GM21717 (cell line): Measurements from ENCODE around the gene TAPBP.
"Not testable (repeated sequence)": the region's sequence is repeated elsewhere in the genome, so short reads cannot be mapped to it uniquely, and the experiment has no call there.

Source experiments
- ATAC-seq: cut with Tn5 transposase; IDR thresholded peaks from one replicate; pipeline ENCODE4 v1.9.1; 2021; ENCODE audit warnings: mild to moderate bottlenecking, moderate library complexity; ENCODE audit not compliant: unreplicated experiment

Gene TAPBP

GRCh38 chr6:33277663-33278391, 36.1 kb downstream of the TAPBP start:
- peak; percentile 7 for ATAC-seq

- ATAC-seq, result peak; percentile 43
Measured at GRCh38 chr6:33276864-33277662, 36.8 kb downstream of the TAPBP start, which contains the start of gene B3GALT4. Gene B3GALT4, plus strand, starts transcription at chr6:33277123. Its CDS starts 297 bp downstream, at chr6:33277420.

- ATAC-seq, result no peak
Measured at GRCh38 chr6:33276581-33276863, 37.4 kb downstream of the TAPBP start.

GRCh38 chr6:33275795-33276580, 37.9 kb downstream of the TAPBP start:
- not testable (repeated sequence) for ATAC-seq

- ATAC-seq, result no peak
Measured at GRCh38 chr6:33273924-33274902, 39.7 kb downstream of the TAPBP start.

GRCh38 chr6:33273129-33273923, 40.6 kb downstream of the TAPBP start:
- no peak for ATAC-seq

- ATAC-seq, result no peak
Measured at GRCh38 chr6:33272275-33273128, 41.4 kb downstream of the TAPBP start.

GRCh38 chr6:33271468-33272274, 42.2 kb downstream of the TAPBP start, which contains the start of the genes RPS18 and VPS52:
Gene RPS18, plus strand, starts transcription at chr6:33272075. Its CDS starts 45 bp downstream, at chr6:33272120.
Gene VPS52, minus strand, starts transcription at chr6:33271876. Its CDS starts 201 bp downstream, at chr6:33271675.
- ATAC-seq, result peak; percentile 54

GRCh38 chr6:33271117-33271467, 42.8 kb downstream of the TAPBP start:
- ATAC-seq, result no peak

GRCh38 chr6:33264015-33264414, 49.9 kb downstream of the TAPBP start:
- no peak for ATAC-seq

GRCh38 chr6:33262490-33262889, 51.4 kb downstream of the TAPBP start:
- not testable (repeated sequence) for ATAC-seq

GRCh38 chr6:33259032-33259431, 54.8 kb downstream of the TAPBP start:
- ATAC-seq, result no peak

- no peak for ATAC-seq
Measured at GRCh38 chr6:33254591-33254990, 59.3 kb downstream of the TAPBP start.

- no peak for ATAC-seq
Measured at GRCh38 chr6:33252759-33253158, 61.1 kb downstream of the TAPBP start.

- no peak for ATAC-seq
Measured at GRCh38 chr6:33251395-33252012, 62.4 kb downstream of the TAPBP start.

- ATAC-seq, result no peak
Measured at GRCh38 chr6:33250731-33251130, 63.1 kb downstream of the TAPBP start.
